ENCODE measurements around the gene PDE3A.

DNA sequence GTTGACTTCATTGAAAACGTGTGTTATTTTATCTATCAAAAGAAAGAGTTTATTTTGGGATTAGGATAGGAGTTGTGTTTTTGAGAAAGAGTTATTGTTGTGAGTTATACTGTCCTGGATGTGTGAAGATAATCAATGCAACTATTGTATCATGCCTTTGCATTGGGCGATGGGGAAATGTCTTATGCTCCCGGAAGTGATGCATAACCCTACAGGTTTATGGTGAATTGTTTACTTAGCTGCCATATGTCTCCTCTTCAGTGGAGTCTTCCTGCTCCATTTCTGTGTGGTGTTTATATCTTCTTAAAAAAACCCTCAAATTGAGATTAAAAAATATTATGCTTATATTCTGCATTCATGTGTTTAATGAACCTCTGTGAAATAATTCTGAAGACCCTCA, 6.5 kb downstream of the PDE3A start:
- TF ChIP-seq, protein P1, sequence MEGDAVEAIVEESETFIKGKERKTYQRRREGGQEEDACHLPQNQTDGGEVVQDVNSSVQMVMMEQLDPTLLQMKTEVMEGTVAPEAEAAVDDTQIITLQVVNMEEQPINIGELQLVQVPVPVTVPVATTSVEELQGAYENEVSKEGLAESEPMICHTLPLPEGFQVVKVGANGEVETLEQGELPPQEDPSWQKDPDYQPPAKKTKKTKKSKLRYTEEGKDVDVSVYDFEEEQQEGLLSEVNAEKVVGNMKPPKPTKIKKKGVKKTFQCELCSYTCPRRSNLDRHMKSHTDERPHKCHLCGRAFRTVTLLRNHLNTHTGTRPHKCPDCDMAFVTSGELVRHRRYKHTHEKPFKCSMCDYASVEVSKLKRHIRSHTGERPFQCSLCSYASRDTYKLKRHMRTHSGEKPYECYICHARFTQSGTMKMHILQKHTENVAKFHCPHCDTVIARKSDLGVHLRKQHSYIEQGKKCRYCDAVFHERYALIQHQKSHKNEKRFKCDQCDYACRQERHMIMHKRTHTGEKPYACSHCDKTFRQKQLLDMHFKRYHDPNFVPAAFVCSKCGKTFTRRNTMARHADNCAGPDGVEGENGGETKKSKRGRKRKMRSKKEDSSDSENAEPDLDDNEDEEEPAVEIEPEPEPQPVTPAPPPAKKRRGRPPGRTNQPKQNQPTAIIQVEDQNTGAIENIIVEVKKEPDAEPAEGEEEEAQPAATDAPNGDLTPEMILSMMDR (conservative IDR thresholded peaks at IDR 0.05; ENCODE audit: low read length) = no peak
- no peak for TF ChIP-seq EZH2phosphoT487 (IDR thresholded peaks at IDR 0.05; ENCODE audit: borderline replicate concordance, low read depth, low read length)
